Sigmoid colon (tissue), 3 donors: ENCODE measurements around the gene PRRG1.

Source experiments
- CTCF ChIP-seq, 4 experiments: fragments of 450-650 bp in 3 of 4; fragments of 200-600 bp in 1 of 4; IDR thresholded peaks; one replicate each; pipeline ENCODE4 v1.5.1; 2016 to 2019; ENCODE audit warnings: antibody characterized with exemption in 4 of 4, mild to moderate bottlenecking in 3 of 4, moderate library complexity in 2 of 4
- POLR2A ChIP-seq, 2 donors: fragments of 450-650 bp; IDR thresholded peaks; one replicate each; pipeline ENCODE4 v1.6.1; 2016; ENCODE audit warnings: antibody characterized with exemption in 2 of 2, mild to moderate bottlenecking in 2 of 2, moderate library complexity in 2 of 2

GRCh38 chrX:37425370-37425769 lies 76.2 kb downstream of the PRRG1 start:
- TF ChIP-seq CTCF (IDR thresholded peaks at IDR 0.05) (no peak), POLR2A (IDR thresholded peaks at IDR 0.05) (no peak)
